Activated T-cell treated with anti-CD3 and anti-CD28 coated beads for 24 hours (primary cell): ENCODE results near the gene COX19.
"Not testable (repeated sequence)": the region's sequence is repeated elsewhere in the genome, so short reads cannot be mapped to it uniquely, and the experiment has no call there.

Experiments used
- DNase-seq: peaks from one replicate; pipeline ENCODE4 v3.0.0-alpha.2; 2020; ENCODE audit warnings: low read depth

COX19 gene

DNA sequence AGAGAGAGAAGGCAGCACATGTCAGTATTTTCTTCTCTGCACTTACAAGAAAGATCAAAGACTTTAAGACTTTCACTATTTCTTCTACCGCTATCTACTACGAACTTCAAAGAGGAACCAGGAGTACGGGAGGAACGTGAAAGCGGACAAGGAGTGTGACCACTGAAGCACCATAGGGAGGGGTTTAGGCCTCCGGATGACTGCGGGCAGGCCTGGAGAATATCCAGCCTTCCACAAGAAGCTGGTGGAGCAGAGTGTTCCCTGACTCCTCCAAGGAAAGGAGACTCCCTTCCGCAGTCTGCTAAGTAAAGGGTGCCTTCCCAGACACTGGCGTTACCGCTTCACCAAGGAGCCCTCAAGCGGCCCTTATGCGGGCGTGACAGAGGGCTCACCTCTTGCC lies 14.4 kb downstream of the COX19 start:
- DNase-seq: not testable (repeated sequence)

DNA sequence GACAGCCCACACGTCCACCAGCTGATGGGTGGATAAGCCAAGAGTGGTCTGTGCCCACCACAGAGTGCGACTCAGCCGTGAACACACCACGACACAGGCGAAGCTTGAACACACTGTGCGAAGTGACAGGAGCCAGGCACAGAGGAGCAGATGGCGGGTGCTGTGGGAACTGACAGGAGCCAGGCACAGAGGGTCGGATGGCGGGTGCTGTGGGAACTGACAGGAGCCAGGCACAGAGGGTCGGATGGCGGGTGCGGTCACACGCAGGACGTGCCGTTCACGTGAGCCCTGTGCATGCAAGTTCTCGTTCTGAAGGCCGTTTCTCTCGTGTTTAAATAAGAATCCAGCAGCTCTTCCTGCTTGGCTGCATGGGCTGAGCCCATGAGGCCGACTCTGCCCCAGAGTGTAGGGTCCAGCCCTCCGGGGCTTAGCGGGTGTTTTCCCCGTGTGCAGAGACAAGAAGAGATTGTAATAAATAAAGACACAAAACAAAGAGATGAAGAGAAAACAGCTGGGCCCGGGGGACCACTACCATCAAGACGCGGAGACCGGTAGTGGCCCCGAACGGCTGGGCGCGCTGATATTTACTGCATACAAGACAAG lies 15.0 kb downstream of the COX19 start:
- no peak for DNase-seq

DNA sequence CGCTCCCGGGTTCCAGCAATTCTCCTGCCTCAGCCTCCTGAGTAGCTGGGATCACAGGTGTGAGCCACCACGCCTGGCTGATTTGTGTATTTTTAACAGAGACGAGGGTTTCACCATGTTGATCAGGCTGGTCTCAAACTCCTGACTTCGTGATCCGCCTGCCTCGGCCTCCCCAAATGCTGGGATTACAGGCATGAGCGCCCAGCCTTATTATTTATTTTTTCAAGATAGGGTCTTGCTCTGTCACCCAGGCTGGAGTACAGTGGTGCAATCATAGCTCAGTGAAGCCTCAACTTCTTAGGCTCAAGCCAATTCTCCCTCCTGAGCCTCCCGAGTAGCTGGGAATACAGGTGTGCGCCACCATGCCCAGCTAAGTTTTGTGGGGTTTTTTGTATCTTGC lies 15.6 kb downstream of the COX19 start:
- DNase-seq: not testable (repeated sequence)

DNA sequence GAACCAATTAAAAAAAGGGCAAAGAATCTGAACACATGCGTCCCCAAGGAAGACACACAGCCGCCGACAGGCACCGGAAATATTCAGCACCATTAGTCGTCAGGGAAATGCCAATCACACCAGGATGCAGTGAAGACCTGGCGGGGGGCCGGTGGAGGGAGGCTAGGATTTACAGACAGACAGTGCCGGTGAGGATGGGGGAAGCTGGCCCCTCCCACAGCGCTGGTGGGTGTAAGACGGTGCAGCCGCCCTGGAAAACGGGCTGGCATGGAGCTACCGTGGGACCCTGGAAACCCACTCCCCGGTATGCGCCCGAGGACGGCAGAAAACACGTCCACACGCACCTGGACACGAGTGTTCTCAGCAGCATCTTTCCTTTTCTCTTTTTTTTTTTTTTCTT lies 16.1 kb downstream of the COX19 start:
- no peak for DNase-seq

DNA sequence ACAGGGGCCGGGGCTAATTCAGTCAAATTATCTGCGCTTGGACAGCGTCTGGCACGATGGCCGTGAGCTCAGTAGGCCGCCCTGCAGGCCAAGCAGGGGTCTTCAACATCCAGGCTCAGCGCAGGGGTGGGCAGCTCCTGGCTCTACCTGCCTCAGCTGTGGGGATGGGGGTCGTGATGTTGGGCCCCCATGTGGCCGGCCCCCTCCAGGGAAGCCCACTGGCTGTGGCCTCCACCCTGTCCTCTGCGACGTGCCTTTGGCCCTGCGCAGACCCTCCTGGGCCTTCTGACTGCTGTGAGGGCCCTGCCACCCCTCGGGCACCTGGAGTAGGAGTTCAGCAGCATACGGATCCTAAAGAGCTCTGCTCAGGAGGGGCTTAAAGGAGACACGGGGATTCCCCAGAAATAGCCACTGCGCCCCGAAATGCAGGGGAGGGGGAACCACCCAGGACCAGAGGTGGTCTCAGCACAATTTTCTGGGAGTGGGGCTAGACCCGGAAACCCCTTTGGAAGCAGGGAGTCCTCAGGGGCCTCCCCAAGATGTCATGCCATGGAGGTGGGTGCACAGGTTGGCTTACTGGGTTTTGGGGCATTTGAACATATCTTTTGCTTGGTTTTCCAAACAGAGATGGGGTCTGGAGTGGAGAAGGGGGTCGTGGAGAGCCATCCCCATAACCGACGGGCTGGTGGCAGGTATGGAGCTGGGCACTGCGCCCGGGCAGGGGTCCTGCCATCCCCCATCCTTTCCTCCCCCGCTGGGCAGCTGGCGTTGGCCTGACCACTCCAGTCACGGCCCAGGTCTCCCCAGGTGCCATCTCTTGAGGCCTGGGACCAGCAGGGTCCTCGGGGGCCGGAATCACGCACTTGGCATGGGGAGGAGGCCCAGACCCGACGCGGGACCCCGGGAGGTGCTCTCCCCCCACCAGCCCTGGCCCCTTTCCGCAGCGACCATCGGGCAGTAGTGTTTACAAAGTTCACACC lies 16.8 kb downstream of the COX19 start:
- no peak for DNase-seq

DNA sequence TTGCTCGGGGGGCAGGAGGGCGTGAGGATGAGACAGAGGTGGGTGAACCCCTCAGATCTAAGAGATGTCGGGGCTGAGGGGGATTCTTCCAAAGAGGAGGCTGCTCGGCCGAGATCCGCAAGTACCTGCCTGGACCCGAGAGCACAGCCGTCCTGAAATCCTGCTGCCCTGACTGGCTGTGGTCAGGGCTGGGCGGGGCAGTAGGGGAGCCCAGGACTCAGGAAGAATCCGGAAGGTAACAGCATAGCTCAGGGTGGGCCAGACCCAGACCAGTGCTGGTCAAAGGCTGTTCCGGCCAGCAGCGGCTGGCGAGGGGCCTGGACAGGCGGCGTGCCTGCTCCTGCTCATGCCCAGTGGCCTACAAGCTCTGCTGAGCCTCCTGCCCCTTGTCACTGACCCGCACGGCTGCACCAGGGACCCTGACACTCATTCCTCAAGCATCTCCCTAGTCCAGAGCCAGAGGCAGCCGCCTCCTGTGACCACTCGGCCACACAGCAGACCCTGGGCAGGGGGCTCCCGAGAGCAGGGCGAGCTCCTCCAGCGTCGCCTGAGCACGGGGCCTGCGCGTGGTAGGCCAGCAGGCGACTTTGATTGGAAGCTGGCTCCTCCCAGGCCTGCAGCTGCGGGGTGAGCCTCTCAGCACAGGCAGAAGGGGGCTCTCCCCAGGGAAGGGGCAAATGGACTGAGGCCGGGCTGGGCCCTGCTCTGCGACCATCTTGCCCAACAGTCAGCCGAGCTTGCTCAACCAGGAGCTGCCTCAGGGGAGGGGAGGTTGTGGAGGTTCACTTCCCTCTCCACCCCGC lies 17.7 kb downstream of the COX19 start:
- no peak for DNase-seq

DNA sequence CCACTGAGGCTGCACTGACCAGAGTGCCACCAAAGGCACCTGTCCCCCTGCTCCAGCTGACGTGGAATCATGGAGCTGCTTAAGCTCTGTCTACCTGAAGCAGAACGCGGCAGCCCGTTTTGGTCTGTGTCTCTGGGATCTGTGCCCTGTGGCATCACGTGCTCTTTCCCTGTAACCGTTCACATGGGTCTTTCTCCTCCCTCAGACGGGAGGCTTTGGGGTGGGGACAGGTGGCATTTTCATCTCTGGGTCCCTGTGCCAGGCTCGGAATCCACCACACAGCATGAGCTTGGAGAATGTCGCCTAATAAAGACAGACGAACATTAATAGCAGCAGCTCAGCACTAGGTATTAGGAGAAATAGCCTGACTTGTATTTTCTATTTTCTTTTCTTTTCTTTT lies 19.3 kb downstream of the COX19 start:
- DNase-seq: no peak

DNA sequence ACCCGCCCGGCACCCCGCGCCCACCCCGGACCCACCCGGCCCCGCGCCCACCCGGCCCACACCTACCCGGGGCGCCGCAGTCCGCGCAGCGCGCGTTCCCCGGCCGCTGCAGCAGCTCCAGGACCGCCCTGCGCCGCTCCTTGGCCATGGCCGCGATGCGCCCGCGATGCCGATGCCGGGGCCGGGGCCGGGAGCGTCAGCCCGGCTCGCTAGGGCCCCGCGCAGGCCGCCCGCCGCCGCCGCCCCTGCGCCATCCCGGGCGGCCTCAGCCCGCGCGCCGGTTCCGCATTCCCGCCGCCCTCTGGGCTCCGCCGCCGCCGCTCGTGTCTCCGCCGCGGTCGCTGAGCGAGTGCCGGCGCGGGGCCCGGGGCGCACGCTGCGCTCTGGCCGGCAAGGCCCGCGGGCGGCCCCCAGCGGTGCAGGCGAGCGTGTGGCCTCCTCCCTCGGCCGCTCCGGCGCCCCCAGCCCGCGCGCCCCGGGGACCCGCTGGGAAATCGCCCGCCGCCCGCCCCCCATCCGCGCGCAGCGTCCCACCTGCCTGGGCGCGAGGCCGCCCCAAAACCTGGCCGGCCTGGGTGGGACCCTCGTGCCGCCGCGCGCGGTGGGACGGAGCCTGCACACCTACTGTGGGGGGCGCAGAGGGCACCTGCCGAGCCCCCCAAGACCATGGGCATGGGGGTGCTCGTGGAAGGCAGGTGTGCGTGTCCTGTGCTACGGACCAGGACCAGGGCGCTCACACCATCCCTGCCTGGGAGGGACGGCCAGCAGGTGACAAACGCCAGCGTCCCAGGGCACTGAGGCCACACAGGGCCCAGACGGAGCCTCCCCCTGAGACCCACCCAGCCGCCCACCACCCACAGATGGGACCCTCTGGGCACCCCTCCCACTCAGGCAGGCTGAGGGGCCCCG lies 20.8 kb downstream of the COX19 start, which contains the start of gene ADAP1:
Gene ADAP1 (minus strand): TSS at position 351 of the 909 bp plus-strand sequence. CDS start 203 bp downstream, at position 148.
- peak; percentile 58 for DNase-seq

DNA sequence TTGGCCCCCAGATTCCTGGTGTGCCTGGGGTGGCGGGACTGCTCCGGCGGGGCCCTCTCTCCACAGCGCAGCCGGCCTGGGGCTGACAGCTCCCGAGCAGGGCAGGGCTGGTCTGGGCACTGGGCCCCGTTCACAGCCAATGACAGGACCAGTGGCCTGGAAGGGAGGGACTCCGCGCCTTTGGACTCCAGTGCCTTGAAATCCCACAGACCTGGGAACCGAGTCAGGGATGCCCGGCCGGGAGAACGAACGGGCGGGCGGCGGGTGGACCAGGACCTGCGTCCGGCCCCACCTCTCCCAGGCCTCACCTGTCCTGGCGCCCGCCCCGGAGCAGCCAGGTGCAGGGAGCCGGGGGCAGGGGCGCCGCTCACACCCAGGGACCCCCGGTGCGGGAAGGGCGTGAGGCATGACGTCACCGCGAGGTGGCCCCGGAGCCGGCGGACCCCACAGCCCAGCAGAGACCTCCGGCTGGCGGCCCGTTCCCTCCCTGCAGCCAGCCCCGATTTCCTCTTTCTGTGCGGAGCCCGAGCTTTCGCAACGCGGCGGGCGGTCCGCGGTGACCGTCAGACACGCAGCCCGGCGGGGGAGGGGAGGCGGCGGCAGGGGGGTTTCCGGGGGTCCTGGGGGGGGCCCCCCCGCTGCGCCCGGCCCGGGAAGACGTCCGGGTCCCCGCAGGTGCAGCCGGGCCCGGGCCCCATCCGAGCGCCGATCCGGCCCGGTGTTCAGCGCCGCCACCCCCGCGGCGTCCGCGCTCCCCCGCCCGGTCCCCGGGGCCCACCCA lies 21.6 kb downstream of the COX19 start:
- DNase-seq: no peak

DNA sequence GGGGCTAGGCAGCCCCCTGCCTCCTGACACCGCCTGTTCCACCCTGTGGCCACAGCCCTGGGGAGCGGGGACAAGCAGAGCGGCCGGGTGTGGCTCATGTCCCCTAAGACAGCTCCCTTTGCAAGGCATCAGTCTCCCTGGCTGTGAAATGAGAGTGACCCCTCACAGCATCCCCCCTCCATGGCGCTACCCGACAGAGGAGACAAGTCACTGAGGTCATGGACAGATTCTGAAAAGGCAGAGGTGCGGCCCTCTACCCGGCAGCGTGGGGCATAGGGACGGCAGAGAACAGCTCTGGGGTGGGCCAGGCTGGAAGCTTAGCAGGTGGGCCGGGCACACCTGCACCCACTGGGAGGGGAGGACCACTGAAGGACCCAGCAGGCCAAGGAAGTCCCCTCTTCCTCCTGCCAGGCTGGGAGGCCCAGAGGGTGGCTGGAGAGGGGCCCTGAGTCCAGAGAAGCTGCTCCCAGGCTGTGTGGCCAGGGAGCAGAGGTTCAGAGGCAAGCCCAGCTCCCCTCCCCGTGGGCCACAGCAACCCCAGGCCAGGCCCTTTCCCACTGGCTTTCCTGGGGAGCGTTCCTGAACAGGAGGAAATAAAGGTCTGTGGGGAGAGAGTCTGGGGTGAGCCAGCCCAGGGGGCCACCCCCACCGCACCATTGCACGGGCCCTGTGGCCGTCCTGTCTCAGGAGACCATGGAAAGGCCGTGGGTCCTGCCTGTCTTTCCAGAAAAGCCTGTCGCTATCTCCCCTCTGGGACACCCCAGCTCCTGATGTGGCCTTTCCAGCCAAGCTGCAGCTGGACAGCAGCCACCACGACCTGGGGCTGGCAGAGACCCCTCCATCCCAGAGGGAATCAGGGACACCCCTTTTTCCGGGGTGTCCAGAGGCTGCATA lies 22.6 kb downstream of the COX19 start:
- no peak for DNase-seq

DNA sequence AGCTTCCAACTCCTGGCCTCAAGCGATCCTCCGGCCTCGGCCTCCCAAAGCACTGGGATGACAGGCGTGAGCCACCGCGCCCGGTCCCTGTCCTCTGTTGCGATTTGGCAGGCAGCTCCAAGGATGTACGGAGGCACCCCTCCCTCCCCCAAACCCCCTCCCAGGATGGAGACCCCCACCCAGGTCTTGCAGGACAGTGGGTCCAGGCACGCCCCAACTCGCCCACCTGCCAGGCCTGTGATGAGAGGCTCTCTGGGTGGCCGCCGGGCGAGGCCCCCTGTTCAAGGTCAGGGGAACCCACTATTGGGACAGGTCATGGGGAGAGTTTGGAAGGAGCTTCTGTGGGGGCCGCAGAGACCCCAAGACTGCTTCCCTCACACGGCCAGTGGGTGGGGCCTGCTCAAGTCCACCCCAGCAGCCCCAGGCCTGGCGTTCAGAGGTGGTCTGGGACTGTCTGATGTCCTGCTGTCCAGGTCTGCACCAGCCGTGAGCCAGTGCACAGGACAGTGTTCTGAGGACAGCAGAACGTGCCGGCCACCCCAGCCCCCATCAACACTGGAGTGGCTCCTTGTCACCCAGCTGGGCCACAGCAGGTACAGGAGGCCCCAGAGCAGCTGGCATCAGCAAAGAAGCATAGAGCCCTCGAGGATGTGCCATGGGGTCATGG lies 23.3 kb downstream of the COX19 start:
- DNase-seq: no peak

DNA sequence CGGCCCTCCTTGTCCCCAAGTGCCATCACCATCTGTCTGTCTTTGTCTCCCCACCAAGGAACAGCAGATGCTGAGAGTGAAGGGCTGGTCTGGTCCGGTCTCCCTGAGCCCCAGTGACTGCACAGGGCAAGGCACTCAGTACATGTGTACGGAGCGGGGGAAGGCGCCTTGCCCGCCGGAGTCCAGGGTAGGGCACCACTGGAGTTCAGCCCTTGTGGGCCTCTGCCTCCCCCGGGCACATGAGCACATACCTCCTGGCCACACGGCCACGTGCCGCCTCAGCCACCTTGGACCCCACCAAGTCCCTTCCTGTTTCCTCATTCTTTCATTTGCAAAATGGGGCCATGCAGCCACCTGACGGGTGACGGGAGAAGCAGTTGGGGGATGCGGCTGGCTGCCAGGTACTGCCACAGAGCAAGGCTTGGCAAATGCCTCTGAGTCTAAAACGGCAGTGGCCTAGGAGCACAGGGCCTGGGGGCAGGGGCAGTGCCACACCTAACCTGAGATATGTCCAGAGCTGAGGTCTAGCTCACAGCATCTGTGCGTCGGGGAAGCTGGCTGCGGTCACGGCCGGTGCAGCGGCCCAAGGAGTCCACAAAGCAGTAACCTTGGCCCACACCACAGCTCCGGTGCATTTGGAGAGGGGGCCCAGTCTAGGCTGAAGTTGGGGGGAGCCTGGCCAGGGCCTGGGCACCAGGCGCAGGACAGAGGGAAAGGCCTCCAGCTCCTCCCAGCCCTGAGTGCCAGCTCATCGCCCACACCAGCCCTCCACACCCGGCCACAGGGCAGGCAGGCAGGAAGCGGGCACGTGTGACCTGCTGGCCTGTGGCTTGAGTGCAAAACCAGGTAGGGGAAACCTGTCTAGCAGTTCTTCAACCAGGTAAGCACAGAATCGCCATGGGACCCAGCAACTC lies 26.1 kb downstream of the COX19 start:
- no peak for DNase-seq

DNA sequence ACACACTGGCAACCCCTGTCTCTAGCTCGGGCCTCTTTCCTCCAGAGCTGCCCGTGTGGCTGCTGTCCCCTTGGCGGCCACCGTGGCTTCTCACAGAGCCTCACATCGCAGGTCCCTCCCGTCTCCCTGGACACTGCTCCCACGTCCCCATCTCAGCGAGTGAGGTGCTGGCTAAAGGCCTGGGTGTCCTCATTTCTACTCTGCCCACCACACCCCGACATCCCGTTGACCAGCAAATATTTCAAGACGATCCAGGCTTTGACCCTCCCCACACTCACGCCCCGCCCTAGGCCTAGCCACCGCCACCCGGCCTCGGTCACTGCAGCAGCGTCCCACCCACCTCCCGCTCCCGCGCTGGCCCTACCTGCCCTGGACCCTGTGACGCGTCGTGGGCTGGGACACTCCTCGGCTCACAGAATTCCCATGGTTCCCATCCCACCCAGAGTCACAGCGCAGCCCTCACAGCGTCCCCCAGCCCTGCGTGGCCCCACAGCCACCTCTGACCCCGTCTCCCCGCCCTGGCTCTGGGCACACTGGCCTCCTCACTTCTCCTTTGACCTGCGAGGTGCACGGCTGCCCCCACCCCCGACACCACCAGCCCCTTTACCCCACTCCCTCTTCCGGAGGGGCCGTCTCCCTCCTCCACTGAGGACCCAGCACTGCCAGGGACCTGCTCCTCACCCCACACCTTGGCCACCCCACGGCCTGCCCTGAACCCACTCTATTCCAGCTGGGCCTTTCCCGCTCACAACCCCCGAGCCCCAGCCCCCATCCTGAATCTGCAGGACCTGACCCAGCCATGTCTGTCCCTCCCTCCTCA lies 27.7 kb downstream of the COX19 start:
- DNase-seq: no peak

DNA sequence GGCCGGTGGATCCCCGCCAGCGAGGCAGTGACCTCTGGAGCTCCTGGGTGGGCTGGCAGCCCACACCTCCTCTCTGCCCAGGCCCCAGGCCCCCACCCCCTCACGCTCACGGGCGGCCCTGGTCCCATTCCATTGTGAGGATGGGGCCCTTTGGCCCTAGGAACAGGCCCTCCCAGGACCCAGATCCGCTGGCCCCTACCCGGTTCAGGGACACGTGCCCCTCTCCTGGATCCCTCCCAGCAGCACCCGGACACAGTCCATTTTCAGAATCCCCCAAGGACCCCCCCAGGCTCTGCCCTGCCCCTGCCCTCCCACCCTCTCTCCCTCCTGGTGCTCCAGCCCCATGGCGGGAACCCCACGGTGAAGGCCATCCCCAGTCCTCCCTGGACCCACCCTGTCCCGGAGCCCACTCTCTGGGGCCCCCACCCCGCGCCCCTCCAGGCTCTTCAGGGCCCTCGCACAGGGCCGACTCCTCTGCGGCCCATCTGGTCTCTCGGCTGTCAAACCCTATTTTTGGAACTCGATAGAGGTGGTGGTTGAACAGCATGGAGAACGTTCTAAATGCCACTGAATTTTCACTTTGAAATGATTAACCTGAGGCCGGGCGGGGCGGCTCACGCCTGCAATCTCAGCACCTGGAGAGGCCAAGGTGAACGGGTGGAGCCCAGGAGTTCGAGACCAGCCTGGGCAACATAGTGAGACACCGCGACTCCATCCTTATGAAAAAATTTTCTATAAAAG lies 28.9 kb downstream of the COX19 start:
- DNase-seq: no peak

DNA sequence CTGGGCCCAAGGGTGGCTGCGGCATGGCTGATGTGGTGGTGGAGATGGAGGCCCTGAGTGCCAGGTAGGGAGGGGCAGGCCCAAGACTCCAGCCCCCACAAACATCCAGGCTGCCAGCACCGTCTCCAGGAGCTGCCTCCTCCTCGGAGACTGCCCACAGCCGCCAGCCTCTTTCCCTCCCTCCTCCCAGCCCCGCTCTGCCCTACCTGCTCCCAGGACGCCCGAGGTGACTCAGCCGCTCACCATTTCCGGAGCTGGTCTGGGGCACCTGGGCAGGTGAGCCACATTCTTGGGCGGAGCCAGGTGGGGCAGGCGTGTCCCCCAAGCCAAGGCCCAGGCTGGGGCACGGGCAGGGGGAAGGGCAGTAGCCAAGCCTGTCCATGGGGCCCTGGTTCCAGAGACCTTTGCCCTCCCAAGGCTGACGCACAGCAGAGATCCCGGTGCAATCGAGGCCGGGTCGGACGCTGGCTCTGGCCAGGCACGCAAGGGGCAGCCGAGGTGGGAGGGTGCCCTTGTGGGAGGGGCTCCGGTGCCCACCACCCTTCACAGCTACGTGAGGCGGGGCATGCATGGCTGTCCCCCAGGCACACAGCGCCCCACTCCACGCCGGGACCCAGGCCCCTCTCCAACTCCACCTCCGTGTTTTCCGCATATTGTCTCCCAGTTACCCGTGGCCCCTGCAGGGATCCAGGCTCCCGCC lies 29.6 kb downstream of the COX19 start:
- DNase-seq: no peak

DNA sequence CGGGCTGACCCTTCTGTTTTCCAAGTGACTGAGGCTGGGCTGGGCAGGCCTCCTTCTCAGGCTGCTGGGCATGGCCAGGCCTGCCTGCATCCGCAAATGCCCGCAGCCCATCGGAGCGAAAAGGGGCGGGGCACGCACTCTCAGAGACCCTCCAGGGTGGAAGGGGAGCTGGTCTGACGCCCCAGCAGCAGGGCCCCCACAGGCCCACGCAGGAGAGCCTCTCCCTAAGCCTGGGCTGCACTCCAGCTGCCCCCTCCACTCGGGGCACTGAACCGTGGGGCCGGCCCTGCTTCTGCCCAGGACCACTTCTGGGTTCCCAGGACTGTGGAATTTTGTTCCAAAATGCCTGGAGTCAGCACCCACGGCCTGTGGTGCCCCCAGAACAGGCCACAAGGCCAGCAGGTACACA lies 30.2 kb downstream of the COX19 start:
- DNase-seq: no peak
